ENCODE measurements around the gene DPRX.

The DPRX gene

GRCh38 chr19:53631949-53632407 is at the start of gene DPRX:
TSS of gene DPRX (plus strand) at chr19:53631999. CDS start at chr19:53632107, 108 bp downstream.
- no peak for DNase-seq

GRCh38 chr19:53583181-53583580 is 48.6 kb upstream of the DPRX start:
- DNase-seq: no peak

- no peak for DNase-seq
These were observed 45.5 kb upstream of the DPRX start for GRCh38 chr19:53586277-53586691.

GRCh38 chr19:53594811-53595509 is 36.8 kb upstream of the DPRX start:
- no peak for DNase-seq

- no peak for DNase-seq
These were observed 36.3 kb upstream of the DPRX start for GRCh38 chr19:53595510-53595867.

- no peak for DNase-seq
These were observed 35.7 kb upstream of the DPRX start for GRCh38 chr19:53596056-53596455.

- DNase-seq: no peak
These were observed 34.8 kb upstream of the DPRX start for GRCh38 chr19:53597023-53597422.

- DNase-seq: no peak
These were observed 33.4 kb upstream of the DPRX start for GRCh38 chr19:53598361-53598760.

GRCh38 chr19:53600217-53600616 is 31.6 kb upstream of the DPRX start:
- DNase-seq: no peak

- DNase-seq: no peak
These were observed 25.8 kb upstream of the DPRX start for GRCh38 chr19:53606031-53606430.

- no peak for DNase-seq
These were observed 23.4 kb upstream of the DPRX start for GRCh38 chr19:53608381-53608780.

- DNase-seq: no peak
These were observed 18.9 kb upstream of the DPRX start for GRCh38 chr19:53612762-53613526.

- no peak for DNase-seq
These were observed 9.7 kb upstream of the DPRX start for GRCh38 chr19:53621885-53622740.

GRCh38 chr19:53624771-53625545 is 6.8 kb upstream of the DPRX start:
- DNase-seq: no peak

GRCh38 chr19:53626486-53626885 is 5.3 kb upstream of the DPRX start:
- DNase-seq: no peak

- no peak for DNase-seq
These were observed 4.8 kb upstream of the DPRX start for GRCh38 chr19:53626976-53627375.

- no peak for DNase-seq
These were observed 3.0 kb downstream of the DPRX start for GRCh38 chr19:53634768-53635167.

GRCh38 chr19:53639471-53639870 is 7.7 kb downstream of the DPRX start:
- no peak for DNase-seq

GRCh38 chr19:53642381-53643099 is 10.7 kb downstream of the DPRX start:
- no peak for DNase-seq

- DNase-seq: no peak
These were observed 12.4 kb downstream of the DPRX start for GRCh38 chr19:53644061-53644816.

GRCh38 chr19:53646144-53646543 is 14.3 kb downstream of the DPRX start:
- no peak for DNase-seq

Measured in cortex of kidney (tissue), 1 donor.